Measurements from ENCODE around the gene ST8SIA5. TPM values are rescaled to one million over a fixed set of nuclear protein-coding genes. Genes with fewer than 3 reads are reported as not detected.

ST8SIA5 gene
- polyA plus RNA-seq, 1 of the 3 experiments (the other 2 are of a cell fraction), result 0.08 TPM

DNA sequence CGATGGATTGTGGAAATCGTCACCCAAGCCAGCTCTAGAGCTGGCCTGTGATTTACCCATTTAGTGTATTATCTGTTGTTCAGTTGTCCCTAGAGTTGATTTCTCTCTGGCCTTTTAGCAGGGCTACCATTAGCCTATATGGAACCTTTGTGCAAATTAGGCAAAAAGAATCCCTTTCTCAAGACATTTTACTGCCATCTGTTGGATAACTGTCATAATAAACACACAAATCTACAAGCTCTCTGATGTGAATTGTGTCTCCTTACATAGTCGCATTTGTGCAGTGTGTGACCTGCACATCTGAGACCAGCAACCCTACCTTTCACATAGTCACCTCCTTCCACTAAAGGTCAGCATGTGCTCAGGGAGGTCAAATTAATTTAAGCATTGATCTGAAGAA, 133.9 kb downstream of the ST8SIA5 start:
- H3K36me3 ChIP-seq (replicated peaks in 1 of 2; ENCODE audit: control insufficient read depth in 1 of 2, insufficient read depth in 2 of 2, low read length in 1 of 2), result no peaks in the 10 kb centered on the region
- CTCF ChIA-PET, result interaction anchor here (0.7 to 5.2 kb wide), 36 partner anchors 9 to 473 kb away, joined by 3 to 80 read pairs (median 4); a partner anchor contains a TSS
- H3K4me3 ChIP-seq (ENCODE audit: low read depth in 2 of 2, low read length in 1 of 2), result no peak overlapping the region
- H3K4me2 ChIP-seq, result no peak overlapping the region
- DNase-seq, result peak; percentile 27
- POLR2A ChIA-PET, result interaction anchor here (1.2 to 1.4 kb wide), 2 partner anchors 341 to 449 kb away, joined by 3 to 4 read pairs; a partner anchor contains a TSS
- no peaks in the 10 kb centered on the region for H4K20me1 ChIP-seq (ENCODE audit: insufficient read depth)
- H3K4me1 ChIP-seq (ENCODE audit: control insufficient read depth in 1 of 2, insufficient read depth in 2 of 2, low read depth in 1 of 2, low read length in 1 of 2), result peaks cover 0 to 26% of the 10 kb centered on the region in 2 experiments; a peak in 2 of 4 replicates
- no peak overlapping the region for H3K9ac ChIP-seq
- H3K79me2 ChIP-seq (ENCODE audit: insufficient read depth), result no peaks in the 10 kb centered on the region
- no peaks in the 10 kb centered on the region for H3K27me3 ChIP-seq (ENCODE audit: insufficient read depth)
- H3K9me2 ChIP-seq, result no peaks in the 10 kb centered on the region
- H3K27ac ChIP-seq (ENCODE audit: low read depth in 2 of 2, low read length in 1 of 2), result peak overlapping the region in 1 of 2 experiments; percentile 86; a peak in 2 of 4 replicates
- 81% methylated on average over 3 of the region's 3 CpGs for WGBS (ENCODE audit: low lambda C conversion rate)
- H2AFZ ChIP-seq (ENCODE audit: low read depth), result no peak overlapping the region
- no peaks in the 10 kb centered on the region for H3K9me3 ChIP-seq
- TF ChIP-seq SMC3 (IDR thresholded peaks at IDR 0.05; ENCODE audit: low read depth, low read length) (peak; percentile 26; the same call in 1 of the 2 replicates), NFIC (IDR thresholded peaks at IDR 0.05; ENCODE audit: borderline replicate concordance) (no peak), RCOR1 (IDR thresholded peaks at IDR 0.05; ENCODE audit: low read length) (no peak), RAD21 (IDR thresholded peaks at IDR 0.05; ENCODE audit: low read length) (peak; percentile 63)
- TF ChIP-seq, protein P1, sequence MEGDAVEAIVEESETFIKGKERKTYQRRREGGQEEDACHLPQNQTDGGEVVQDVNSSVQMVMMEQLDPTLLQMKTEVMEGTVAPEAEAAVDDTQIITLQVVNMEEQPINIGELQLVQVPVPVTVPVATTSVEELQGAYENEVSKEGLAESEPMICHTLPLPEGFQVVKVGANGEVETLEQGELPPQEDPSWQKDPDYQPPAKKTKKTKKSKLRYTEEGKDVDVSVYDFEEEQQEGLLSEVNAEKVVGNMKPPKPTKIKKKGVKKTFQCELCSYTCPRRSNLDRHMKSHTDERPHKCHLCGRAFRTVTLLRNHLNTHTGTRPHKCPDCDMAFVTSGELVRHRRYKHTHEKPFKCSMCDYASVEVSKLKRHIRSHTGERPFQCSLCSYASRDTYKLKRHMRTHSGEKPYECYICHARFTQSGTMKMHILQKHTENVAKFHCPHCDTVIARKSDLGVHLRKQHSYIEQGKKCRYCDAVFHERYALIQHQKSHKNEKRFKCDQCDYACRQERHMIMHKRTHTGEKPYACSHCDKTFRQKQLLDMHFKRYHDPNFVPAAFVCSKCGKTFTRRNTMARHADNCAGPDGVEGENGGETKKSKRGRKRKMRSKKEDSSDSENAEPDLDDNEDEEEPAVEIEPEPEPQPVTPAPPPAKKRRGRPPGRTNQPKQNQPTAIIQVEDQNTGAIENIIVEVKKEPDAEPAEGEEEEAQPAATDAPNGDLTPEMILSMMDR (IDR thresholded peaks at IDR 0.05), result peak; percentile 37
- no peaks in the 10 kb centered on the region for H3F3A ChIP-seq (replicated peaks; ENCODE audit: insufficient read depth)

DNA sequence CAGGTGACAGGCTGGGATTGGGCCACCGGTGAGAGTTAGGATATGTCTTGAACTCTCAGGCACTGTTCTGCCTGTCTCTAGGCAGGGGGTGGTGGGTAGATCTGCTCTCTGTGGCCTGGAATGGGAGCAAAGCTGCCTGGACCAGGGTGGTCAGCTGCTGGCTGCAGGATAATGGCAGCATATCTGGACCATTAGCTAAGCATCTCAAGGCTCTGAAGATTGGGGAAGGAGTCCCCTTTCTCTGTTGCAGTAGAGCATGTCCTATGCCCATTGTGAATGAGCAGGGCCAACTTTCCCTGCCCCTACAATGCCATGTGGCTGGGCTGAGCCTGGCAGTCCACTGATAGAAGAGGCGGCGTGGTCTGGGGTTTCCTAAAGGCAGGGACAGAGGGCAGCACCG, 134.4 kb downstream of the ST8SIA5 start:
- Histone ChIP-seq H3F3A (replicated peaks; ENCODE audit: insufficient read depth) (no peaks in the 10 kb centered on the region), H3K27me3 (ENCODE audit: insufficient read depth) (no peaks in the 10 kb centered on the region), H3K79me2 (ENCODE audit: insufficient read depth) (no peaks in the 10 kb centered on the region), H4K20me1 (ENCODE audit: insufficient read depth) (no peaks in the 10 kb centered on the region), H3K4me2 (no peak overlapping the region), H3K4me1 (ENCODE audit: control insufficient read depth in 1 of 2, insufficient read depth in 2 of 2, low read depth in 1 of 2, low read length in 1 of 2) (peaks cover 0 to 26% of the 10 kb centered on the region in 2 experiments; a peak in 2 of 4 replicates), H2AFZ (ENCODE audit: low read depth) (no peak overlapping the region), H3K9me3 (no peaks in the 10 kb centered on the region), H3K27ac (ENCODE audit: low read depth in 2 of 2, low read length in 1 of 2) (no peak overlapping the region; a peak in 1 of 4 replicates), H3K4me3 (ENCODE audit: low read depth in 2 of 2, low read length in 1 of 2) (no peak overlapping the region), H3K9me2 (no peaks in the 10 kb centered on the region), H3K9ac (no peak overlapping the region), H3K36me3 (replicated peaks in 1 of 2; ENCODE audit: control insufficient read depth in 1 of 2, insufficient read depth in 2 of 2, low read length in 1 of 2) (no peaks in the 10 kb centered on the region)
- 72% methylated on average over 2 of the region's 4 CpGs for WGBS (ENCODE audit: low lambda C conversion rate)
- POLR2A ChIA-PET, result interaction anchor here (1.2 to 1.4 kb wide), 2 partner anchors 340 to 449 kb away, joined by 3 to 4 read pairs; a partner anchor contains a TSS
- no peak for DNase-seq
- CTCF ChIA-PET, result interaction anchor here (0.8 to 5.2 kb wide), 29 partner anchors 9 to 474 kb away, joined by 3 to 80 read pairs (median 4); a partner anchor contains a TSS
- TF ChIP-seq, protein P2, sequence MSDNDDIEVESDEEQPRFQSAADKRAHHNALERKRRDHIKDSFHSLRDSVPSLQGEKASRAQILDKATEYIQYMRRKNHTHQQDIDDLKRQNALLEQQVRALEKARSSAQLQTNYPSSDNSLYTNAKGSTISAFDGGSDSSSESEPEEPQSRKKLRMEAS (IDR thresholded peaks at IDR 0.05; ENCODE audit: low read depth), result no peak
- TF ChIP-seq CHD2 (IDR thresholded peaks at IDR 0.05; ENCODE audit: low read length, partially characterized antibody) (no peak), NRF1 (IDR thresholded peaks at IDR 0.05; ENCODE audit: low read depth, low read length) (no peak), SMC3 (IDR thresholded peaks at IDR 0.05; ENCODE audit: low read depth, low read length) (no peak), TEAD4 (IDR thresholded peaks at IDR 0.05; ENCODE audit: borderline replicate concordance, insufficient read depth) (no peak), GABPA (IDR thresholded peaks at IDR 0.05; ENCODE audit: low read depth) (no peak), RXRA (IDR thresholded peaks at IDR 0.05; ENCODE audit: borderline replicate concordance, low read depth) (no peak), MEF2A (IDR thresholded peaks at IDR 0.05; ENCODE audit: borderline replicate concordance, low read depth) (no peak), MXI1 (IDR thresholded peaks at IDR 0.05; ENCODE audit: low read depth, low read length) (no peak), IRF3 (IDR thresholded peaks at IDR 0.05; ENCODE audit: low read depth, low read length) (no peak), NFIC (IDR thresholded peaks at IDR 0.05; ENCODE audit: borderline replicate concordance) (no peak), FOXJ3 (CRISPR knock-in tag; IDR thresholded peaks at IDR 0.05) (no peak), EZH2phosphoT487 (IDR thresholded peaks at IDR 0.05; ENCODE audit: borderline replicate concordance, low read depth) (no peak)
- TF ChIP-seq, protein P3, sequence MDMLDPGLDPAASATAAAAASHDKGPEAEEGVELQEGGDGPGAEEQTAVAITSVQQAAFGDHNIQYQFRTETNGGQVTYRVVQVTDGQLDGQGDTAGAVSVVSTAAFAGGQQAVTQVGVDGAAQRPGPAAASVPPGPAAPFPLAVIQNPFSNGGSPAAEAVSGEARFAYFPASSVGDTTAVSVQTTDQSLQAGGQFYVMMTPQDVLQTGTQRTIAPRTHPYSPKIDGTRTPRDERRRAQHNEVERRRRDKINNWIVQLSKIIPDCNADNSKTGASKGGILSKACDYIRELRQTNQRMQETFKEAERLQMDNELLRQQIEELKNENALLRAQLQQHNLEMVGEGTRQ (IDR thresholded peaks at IDR 0.05; ENCODE audit: borderline replicate concordance, low read depth, low read length), result no peak

Data from SK-N-SH (cell line).